Esophagus squamous epithelium (tissue), 4 donors: ENCODE results near the gene STAT4.

ENCODE experiments used
- POLR2A ChIP-seq, 4 donors: fragments of 450-650 bp; IDR thresholded peaks; one replicate each; pipeline ENCODE4 v1.6.1; 2017; ENCODE audit warnings: antibody characterized with exemption in 4 of 4, mild to moderate bottlenecking in 4 of 4, moderate library complexity in 3 of 4
- TF ChIP-seq, protein P1 (sequence below), 6 experiments: fragments of 450-650 bp in 4 of 6; fragments of 200-600 bp in 2 of 6; sonication (generic) in 2 of 6; IDR thresholded peaks; one replicate each; pipeline ENCODE4 v1.5.1; 2016 to 2019; ENCODE audit warnings: antibody characterized with exemption in 6 of 6, mild to moderate bottlenecking in 4 of 6, moderate library complexity in 4 of 6

DNA sequence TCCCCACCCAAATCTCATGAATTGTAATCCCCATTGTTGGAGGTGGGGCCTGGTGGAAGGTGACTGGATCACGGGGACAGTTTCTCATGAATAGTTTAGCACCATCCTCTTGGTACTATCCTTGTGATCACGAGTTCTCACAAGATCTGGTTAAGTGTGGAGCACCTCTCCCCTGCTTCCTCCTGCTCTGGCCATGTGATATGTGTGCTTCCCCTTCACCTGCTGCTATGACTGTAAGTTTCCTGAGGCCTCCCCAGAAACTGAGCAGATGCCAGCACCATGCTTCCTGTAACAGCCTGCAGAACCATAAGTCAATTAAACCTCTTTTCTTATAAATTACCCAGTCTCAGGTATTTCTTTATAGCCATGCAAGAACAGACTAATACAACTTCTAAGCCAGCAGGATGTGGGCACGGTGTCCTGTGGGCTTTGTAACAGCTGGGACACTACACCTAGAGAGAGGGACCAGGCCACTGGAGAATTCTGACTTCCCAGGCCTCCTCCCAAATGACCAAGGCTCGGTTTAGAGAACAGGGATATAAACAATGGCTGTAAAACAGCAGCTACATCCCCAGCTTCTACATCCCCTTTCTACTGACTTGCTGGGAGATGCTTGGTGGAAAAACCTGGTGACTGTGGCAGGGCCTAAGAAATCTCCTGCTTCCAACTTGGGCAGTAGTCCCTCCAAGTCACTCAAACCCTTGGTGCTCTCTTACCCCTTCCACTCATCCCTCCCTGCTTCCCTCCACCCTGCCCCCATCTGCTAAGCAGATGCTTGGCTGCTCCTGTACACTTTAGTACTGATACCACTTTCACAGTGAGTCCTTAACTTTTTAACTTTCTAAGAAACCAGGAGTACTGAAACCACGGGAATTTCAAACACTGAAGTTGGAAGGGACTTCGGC, 147.1 kb downstream of the STAT4 start:
- TF ChIP-seq POLR2A (IDR thresholded peaks at IDR 0.05), result no peak
- TF ChIP-seq, protein P1, sequence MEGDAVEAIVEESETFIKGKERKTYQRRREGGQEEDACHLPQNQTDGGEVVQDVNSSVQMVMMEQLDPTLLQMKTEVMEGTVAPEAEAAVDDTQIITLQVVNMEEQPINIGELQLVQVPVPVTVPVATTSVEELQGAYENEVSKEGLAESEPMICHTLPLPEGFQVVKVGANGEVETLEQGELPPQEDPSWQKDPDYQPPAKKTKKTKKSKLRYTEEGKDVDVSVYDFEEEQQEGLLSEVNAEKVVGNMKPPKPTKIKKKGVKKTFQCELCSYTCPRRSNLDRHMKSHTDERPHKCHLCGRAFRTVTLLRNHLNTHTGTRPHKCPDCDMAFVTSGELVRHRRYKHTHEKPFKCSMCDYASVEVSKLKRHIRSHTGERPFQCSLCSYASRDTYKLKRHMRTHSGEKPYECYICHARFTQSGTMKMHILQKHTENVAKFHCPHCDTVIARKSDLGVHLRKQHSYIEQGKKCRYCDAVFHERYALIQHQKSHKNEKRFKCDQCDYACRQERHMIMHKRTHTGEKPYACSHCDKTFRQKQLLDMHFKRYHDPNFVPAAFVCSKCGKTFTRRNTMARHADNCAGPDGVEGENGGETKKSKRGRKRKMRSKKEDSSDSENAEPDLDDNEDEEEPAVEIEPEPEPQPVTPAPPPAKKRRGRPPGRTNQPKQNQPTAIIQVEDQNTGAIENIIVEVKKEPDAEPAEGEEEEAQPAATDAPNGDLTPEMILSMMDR (IDR thresholded peaks at IDR 0.05), result no peak
